Left lung (tissue), 10 donors: Measurements from ENCODE around the gene HERC3. TPM values are rescaled to one million over a fixed set of nuclear protein-coding genes. Genes with fewer than 3 reads are reported as not detected.

ENCODE experiments used
- ATAC-seq: fragments of 200-7000 bp; cut with Tn5 transposase; one replicate; pipeline ENCODE4 v1.9.1; 2020; ENCODE audit warnings: moderate library complexity
- DNase-seq, 4 donors: peaks; one replicate each; pipeline ENCODE4 v3.0.0-alpha.2; 2013 to 2020
- H3K27ac ChIP-seq, 2 donors: fragments of 200-600 bp; sonication (generic) in 1 of 2; one replicate each; pipeline versions ENCODE4 v1.5.0 to v1.8.0; 2020 to 2021
- H3K27me3 ChIP-seq, 2 donors: fragments of 200-600 bp; sonication (generic) in 1 of 2; one replicate each; pipeline versions ENCODE4 v1.5.0 to v1.8.0; 2020 to 2021
- H3K36me3 ChIP-seq, 2 donors: fragments of 200-600 bp; sonication (generic) in 1 of 2; one replicate each; pipeline versions ENCODE4 v1.5.0 to v1.8.0; 2020 to 2021
- H3K4me1 ChIP-seq, 2 donors: fragments of 200-600 bp; one replicate each; pipeline ENCODE4 v1.8.0; 2021
- H3K4me3 ChIP-seq, 2 donors: fragments of 200-600 bp; sonication (generic) in 1 of 2; one replicate each; pipeline versions ENCODE4 v1.5.0 to v1.8.0; 2020 to 2021; ENCODE audit warnings: mild to moderate bottlenecking in 1 of 2
- H3K9me3 ChIP-seq, 2 donors: fragments of 200-600 bp; sonication (generic) in 1 of 2; one replicate each; pipeline versions ENCODE4 v1.5.0 to v1.8.0; 2020 to 2021
- CTCF ChIP-seq, 2 donors: fragments of 200-600 bp; sonication (generic) in 1 of 2; IDR thresholded peaks; one replicate each; pipeline versions ENCODE4 v1.5.0 to v1.8.0; 2021; ENCODE audit warnings: antibody characterized with exemption in 2 of 2
- intact Hi-C, 2 donors: fragments of 100-400 bp; cut with DNase I; formaldehyde crosslinking; loops; one replicate each; pipeline versions ENCODE4 v1.11.2 to v1.14.2; 2022
- polyA plus RNA-seq, 6 donors: library from polyadenylated mRNA; unstranded; fragments of 120-200 nt; gene quantifications; one replicate each; pipeline ENCODE4 v1.2.1, GENCODE V29; 2013; ENCODE audit not compliant: insufficient read length in 6 of 6
- total RNA-seq, 2 donors: library from RNA; stranded (reverse); fragmentation: NEBNext Ultra II Directional; extraction: Animal tissue kit (Norgen Biotek cat#: 25700); gene quantifications; one replicate each; pipeline ENCODE4 v1.2.1, GENCODE V29; 2021
- donor health status: DM: no; HTN: yes; CAD: no.
- donor health status: DM: no; HTN: no; CAD: no.

Gene HERC3
- total and polyA plus RNA-seq, 8 donors: 17.1 to 43.8 (median 22.2) TPM

GRCh38 chr4:88623097-88623496 lies 30.8 kb downstream of the HERC3 start:
- Histone ChIP-seq H3K4me1 (peaks cover 0 to 16% of the 10 kb centered on the region in 2 donors), H3K27ac (no peak overlapping the region), H3K9me3 (peaks cover 0 to 6% of the 10 kb centered on the region in 2 donors), H3K36me3 (peaks cover 0 to 3% of the 10 kb centered on the region in 2 donors), H3K4me3 (no peak overlapping the region), H3K27me3 (no peaks in the 10 kb centered on the region)
- DNase-seq (no peak), ATAC-seq (peak; percentile 33)
- intact Hi-C loops: no loop called here
- TF ChIP-seq CTCF (IDR thresholded peaks at IDR 0.05): no peak

- H3K9me3 ChIP-seq: peaks cover 0 to 4% of the 10 kb centered on the region in 2 donors
- no peak for TF ChIP-seq CTCF (IDR thresholded peaks at IDR 0.05)
- DNase-seq (no peak), ATAC-seq (no peak)
- no peaks in the 10 kb centered on the region for H3K36me3 ChIP-seq
- no peak overlapping the region for H3K27ac ChIP-seq
- H3K4me3 ChIP-seq: no peak overlapping the region
- intact Hi-C loops: no loop called here
- H3K27me3 ChIP-seq: no peaks in the 10 kb centered on the region
- H3K4me1 ChIP-seq: no peaks in the 10 kb centered on the region
Observed at GRCh38 chr4:88628746-88629145, 36.5 kb downstream of the HERC3 start.

DNA sequence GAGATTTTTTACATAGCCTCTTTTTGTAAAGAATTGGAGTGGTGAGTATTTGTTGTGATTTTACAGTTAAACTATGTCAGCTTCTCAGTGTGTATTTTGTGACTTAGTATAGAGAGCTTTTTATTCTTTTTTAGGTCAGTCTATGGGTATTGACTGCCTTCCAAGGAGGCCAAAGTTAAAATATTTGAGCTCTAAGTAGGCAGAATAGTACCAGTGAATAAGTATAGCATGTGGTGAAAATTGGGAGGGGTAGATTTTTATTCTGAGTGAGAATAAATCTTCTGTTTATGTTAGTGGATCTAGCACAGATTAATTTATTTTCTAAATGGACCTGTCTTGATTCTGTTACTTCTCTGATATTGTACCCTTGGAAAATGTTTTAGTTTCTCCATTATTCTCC lies 37.5 kb downstream of the HERC3 start:
- no peaks in the 10 kb centered on the region for H3K4me1 ChIP-seq
- DNase-seq: no peak
- H3K4me3 ChIP-seq: no peak overlapping the region
- TF ChIP-seq CTCF (IDR thresholded peaks at IDR 0.05): no peak
- intact Hi-C loops: no loop called here
- H3K27me3 ChIP-seq: no peaks in the 10 kb centered on the region
- ATAC-seq: no peak
- no peak overlapping the region for H3K27ac ChIP-seq
- H3K9me3 ChIP-seq: no peaks in the 10 kb centered on the region
- H3K36me3 ChIP-seq: no peaks in the 10 kb centered on the region

DNA sequence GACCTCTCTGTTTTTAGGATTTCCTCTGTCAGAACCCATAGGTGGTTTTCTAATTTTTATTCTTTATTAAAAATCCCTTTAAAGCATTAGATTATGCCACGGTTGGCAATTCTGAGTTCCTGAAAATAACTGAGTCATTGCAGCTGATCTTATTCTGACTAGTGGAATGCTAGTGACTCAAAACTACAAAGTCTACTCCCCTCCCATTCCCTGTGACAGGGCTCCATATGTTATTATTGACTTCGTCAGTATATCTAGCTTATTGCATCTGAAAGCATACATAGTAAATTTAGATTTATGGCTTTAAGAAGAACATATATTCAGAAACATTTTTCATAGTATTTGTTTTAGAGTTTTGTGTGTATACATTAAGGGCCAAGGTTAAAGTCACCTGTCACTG lies 38.5 kb downstream of the HERC3 start:
- DNase-seq (no peak), ATAC-seq (peak; percentile 33)
- Histone ChIP-seq H3K27me3 (no peaks in the 10 kb centered on the region), H3K9me3 (no peaks in the 10 kb centered on the region), H3K27ac (no peak overlapping the region), H3K36me3 (no peaks in the 10 kb centered on the region), H3K4me3 (no peak overlapping the region), H3K4me1 (no peaks in the 10 kb centered on the region)
- intact Hi-C loops: no loop called here
- no peak for TF ChIP-seq CTCF (IDR thresholded peaks at IDR 0.05)

- H3K36me3 ChIP-seq: no peaks in the 10 kb centered on the region
- peaks cover 0 to 12% of the 10 kb centered on the region in 2 donors for H3K9me3 ChIP-seq
- DNase-seq (no peak), ATAC-seq (no peak)
- no peak overlapping the region for H3K4me3 ChIP-seq
- intact Hi-C loops: no loop called here
- H3K27ac ChIP-seq: no peak overlapping the region
- H3K4me1 ChIP-seq: no peaks in the 10 kb centered on the region
- no peaks in the 10 kb centered on the region for H3K27me3 ChIP-seq
- no peak for TF ChIP-seq CTCF (IDR thresholded peaks at IDR 0.05)
Observed at GRCh38 chr4:88643932-88644331, 51.7 kb downstream of the HERC3 start.
